Measurements from ENCODE around the gene FXYD6.

The FXYD6 gene

GRCh38 chr11:117917591-117918151, 41.2 kb upstream of the FXYD6 start:
- Histone ChIP-seq H3K27ac (no peak overlapping the region), H3K36me3 (no peaks in the 10 kb centered on the region), H3K4me3 (ENCODE audit: low read depth in 1 of 2, low read length in 1 of 2) (no peak overlapping the region), H3K9me3 (no peaks in the 10 kb centered on the region), H3K4me1 (ENCODE audit: control insufficient read depth in 1 of 2, insufficient read depth in 1 of 2, low read depth in 1 of 2, low read length in 1 of 2) (no peaks in the 10 kb centered on the region), H3K27me3 (no peaks in the 10 kb centered on the region)
- TF ChIP-seq CTCF (IDR thresholded peaks at IDR 0.05), result no peak

GRCh38 chr11:117916956-117917355, 40.5 kb upstream of the FXYD6 start:
- no peaks in the 10 kb centered on the region for H3K4me1 ChIP-seq (ENCODE audit: control insufficient read depth in 1 of 2, insufficient read depth in 1 of 2, low read depth in 1 of 2, low read length in 1 of 2)
- no peak for TF ChIP-seq CTCF (IDR thresholded peaks at IDR 0.05)
- no peaks in the 10 kb centered on the region for H3K27me3 ChIP-seq
- H3K36me3 ChIP-seq, result no peaks in the 10 kb centered on the region
- H3K4me3 ChIP-seq (ENCODE audit: low read depth in 1 of 2, low read length in 1 of 2), result no peak overlapping the region
- no peak overlapping the region for H3K27ac ChIP-seq
- H3K9me3 ChIP-seq, result no peaks in the 10 kb centered on the region

GRCh38 chr11:117915672-117916235, 39.3 kb upstream of the FXYD6 start:
- Histone ChIP-seq H3K27me3 (no peaks in the 10 kb centered on the region), H3K4me3 (ENCODE audit: low read depth in 1 of 2, low read length in 1 of 2) (no peak overlapping the region), H3K4me1 (ENCODE audit: control insufficient read depth in 1 of 2, insufficient read depth in 1 of 2, low read depth in 1 of 2, low read length in 1 of 2) (no peaks in the 10 kb centered on the region), H3K36me3 (no peaks in the 10 kb centered on the region), H3K27ac (no peak overlapping the region), H3K9me3 (no peaks in the 10 kb centered on the region)
- no peak for TF ChIP-seq CTCF (IDR thresholded peaks at IDR 0.05)

- no peak for TF ChIP-seq CTCF (IDR thresholded peaks at IDR 0.05)
- no peaks in the 10 kb centered on the region for H3K4me1 ChIP-seq (ENCODE audit: control insufficient read depth in 1 of 2, insufficient read depth in 1 of 2, low read depth in 1 of 2, low read length in 1 of 2)
These were observed 38.6 kb upstream of the FXYD6 start for GRCh38 chr11:117914991-117915618.

GRCh38 chr11:117914398-117914761, 37.9 kb upstream of the FXYD6 start:
- no peak overlapping the region for H3K4me3 ChIP-seq (ENCODE audit: low read depth in 1 of 2, low read length in 1 of 2)
- no peaks in the 10 kb centered on the region for H3K9me3 ChIP-seq
- no peaks in the 10 kb centered on the region for H3K27me3 ChIP-seq
- TF ChIP-seq CTCF (IDR thresholded peaks at IDR 0.05), result no peak
- H3K27ac ChIP-seq, result no peak overlapping the region
- no peaks in the 10 kb centered on the region for H3K36me3 ChIP-seq
- no peaks in the 10 kb centered on the region for H3K4me1 ChIP-seq (ENCODE audit: control insufficient read depth in 1 of 2, insufficient read depth in 1 of 2, low read depth in 1 of 2, low read length in 1 of 2)

More at GRCh38 chr11:117914991-117915618, 38.6 kb upstream of the FXYD6 start:
- Histone ChIP-seq H3K27ac (no peak overlapping the region), H3K27me3 (no peaks in the 10 kb centered on the region), H3K9me3 (no peaks in the 10 kb centered on the region), H3K36me3 (no peaks in the 10 kb centered on the region), H3K4me3 (ENCODE audit: low read depth in 1 of 2, low read length in 1 of 2) (no peak overlapping the region)
